ENCODE measurements around the gene SSTR4.

DNA sequence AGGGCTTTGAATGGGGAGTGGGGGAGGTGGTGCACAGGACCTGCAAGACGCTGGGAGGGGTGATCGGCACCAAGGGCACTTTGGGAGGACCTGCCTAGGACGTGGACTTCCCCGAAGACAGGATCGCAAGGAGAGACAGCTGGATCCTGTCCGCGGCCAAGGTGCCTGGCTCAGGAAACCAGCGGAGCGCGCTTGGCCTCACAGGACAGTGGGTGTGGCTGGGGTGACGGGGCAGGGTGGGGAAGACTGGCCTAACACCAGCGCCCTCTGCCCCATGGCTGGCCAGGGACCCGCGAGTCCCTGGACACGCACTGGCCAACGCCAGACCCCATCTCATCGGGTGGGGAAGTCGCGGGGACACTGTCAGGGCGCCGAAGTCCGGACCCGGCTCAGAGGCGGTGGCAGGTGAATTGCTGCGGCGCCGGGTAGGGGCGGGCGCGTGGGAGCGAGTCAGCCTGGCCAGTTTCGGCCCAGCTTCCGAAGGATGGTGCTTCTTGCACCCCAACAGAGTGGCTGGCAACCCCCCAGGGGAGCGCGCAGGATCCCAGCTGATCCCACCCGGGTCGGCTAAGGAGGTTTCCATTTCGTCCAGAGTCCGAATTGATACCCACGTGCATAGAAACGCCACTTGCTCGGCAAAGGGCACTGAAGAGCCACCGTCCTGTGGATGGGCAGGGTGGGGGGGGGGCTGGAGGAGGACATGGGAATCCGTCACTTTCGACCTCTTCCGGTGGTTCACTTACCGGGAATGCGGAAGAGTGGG, 15.1 kb downstream of the SSTR4 start:
- TF ChIP-seq CTCF (conservative IDR thresholded peaks at IDR 0.05 in 1 of 2, IDR thresholded peaks at IDR 0.05 in 1 of 2; ENCODE audit: low read depth in 1 of 2, low read length in 2 of 2) (no peak), EZH2 (IDR thresholded peaks at IDR 0.05; ENCODE audit: low read length, missing control alignments) (no peak)
